GM18508 (cell line): ENCODE measurements around the gene SH3BP5.

Source experiments
- ATAC-seq: cut with Tn5 transposase; IDR thresholded peaks from one replicate; pipeline ENCODE4 v1.9.1; 2021; ENCODE audit warnings: moderate number of reproducible peaks; ENCODE audit not compliant: insufficient read depth, unreplicated experiment

The SH3BP5 gene

DNA sequence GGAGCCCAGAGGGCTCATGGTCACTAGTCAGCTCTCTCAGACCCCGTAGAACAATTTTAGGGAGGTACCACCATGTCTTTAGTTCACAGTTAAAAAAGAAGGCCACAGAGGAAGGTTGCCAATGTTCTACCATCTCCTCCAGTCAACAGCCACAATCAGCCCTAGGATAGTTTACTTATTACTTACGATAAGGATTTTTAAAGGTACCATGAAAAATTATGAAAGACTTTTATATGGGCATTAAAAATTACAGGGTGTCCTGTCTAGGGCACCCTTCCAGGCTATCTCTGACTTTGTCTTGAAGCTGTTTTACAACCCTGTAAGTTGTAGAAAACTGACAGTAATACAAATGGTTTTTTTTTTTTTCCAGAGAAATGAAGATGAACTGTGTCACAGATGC is 68.5 kb downstream of the SH3BP5 start:
- ATAC-seq: no peak

DNA sequence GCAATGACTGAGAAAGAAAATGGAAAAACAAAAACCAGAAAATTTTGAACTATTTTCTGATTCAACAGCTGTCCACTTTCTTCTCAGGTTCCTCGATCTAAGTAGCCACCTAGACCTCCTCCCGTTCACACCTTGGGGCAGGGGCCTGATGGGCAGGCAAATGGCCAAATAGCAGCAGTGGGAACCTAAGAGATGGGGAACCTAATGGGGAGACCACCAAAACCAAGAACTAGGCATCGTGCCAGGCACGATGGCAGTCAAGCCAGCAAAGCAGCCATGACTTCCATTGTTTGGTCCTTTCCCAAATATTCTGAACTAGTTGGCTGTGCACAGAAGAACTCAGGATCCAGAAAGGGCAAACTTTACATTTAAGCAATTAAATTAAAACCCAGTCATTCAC is 69.3 kb downstream of the SH3BP5 start:
- ATAC-seq: no peak

- no peak for ATAC-seq
Measured at GRCh38 chr3:15262021-15262420, 70.4 kb downstream of the SH3BP5 start.

GRCh38 chr3:15261274-15261673 is 71.1 kb downstream of the SH3BP5 start:
- ATAC-seq: no peak

DNA sequence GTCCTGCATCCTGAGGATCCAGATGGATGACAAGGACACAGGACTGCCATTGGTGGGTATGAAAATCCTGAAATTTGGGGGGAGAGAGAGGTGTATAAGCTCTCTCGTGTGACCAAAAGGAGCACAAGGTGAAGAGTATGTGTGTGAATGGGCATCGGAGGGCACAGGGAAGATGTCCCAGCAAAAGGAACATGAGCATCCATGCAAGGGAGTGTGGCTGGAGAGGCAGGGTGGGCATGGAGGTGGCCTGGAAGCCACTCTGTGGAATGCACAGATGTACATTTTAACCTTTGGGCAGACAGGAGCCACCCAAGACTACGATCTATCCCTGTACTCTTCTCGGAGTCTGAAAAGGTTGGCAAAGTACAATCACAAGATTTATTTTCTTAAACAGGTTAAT is 71.9 kb downstream of the SH3BP5 start:
- ATAC-seq: no peak

- no peak for ATAC-seq
Measured at GRCh38 chr3:15258720-15259119, 73.7 kb downstream of the SH3BP5 start.

- ATAC-seq: no peak
Measured at GRCh38 chr3:15256861-15257341, 75.5 kb downstream of the SH3BP5 start.

GRCh38 chr3:15255215-15255614 is 77.2 kb downstream of the SH3BP5 start:
- ATAC-seq: no peak

- ATAC-seq: no peak
Measured at GRCh38 chr3:15253023-15253697, 79.2 kb downstream of the SH3BP5 start.

DNA sequence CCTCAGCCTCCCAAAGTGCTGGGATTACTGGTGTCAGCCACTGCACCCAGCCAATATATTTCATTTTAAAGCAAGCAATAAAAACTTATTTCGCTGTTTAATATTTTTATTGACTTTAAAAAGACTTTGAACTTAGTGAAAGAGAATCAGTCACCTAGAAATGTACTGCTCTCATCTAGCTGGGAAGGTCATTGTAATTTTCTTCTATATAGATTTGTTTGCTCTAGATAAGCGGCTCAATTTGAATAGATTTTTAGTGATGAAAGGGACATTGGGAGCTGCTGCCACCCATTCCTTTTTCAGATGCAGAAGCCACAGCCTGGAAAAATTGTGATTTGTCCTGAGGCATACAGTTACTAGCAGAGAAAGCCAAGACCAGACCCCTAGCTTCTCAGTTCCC is 86.2 kb downstream of the SH3BP5 start:
- no peak for ATAC-seq

DNA sequence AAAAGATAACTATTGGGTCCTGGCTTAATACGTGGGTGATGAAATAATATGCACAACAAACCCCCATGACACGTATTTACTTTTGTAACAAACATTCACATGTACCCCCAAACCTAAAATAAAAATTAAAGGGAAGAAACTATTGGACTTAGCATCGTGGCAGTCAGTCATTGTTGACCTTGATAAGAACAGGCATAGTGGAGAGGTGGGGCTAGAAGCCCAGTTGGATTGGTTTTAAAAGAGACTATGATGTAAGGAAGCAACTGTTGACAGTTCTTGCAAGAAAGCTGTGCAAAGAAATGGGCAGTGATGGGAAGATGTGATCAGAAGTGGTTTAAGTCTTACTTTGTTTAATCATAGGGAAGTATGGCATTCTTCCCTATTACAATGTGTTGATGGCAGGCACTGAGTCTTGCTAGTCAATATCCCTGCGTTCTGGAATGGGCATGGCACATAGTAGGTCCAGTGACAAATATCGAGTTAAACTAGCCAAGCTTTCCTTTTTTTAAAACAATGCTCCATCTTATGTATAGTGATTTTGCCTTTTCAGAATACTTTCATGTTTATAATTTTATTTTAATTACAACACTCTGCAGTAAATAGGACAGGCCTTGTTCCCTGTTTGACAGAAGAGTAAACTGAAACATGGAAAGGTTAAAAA is 88.4 kb downstream of the SH3BP5 start:
- no peak for ATAC-seq

DNA sequence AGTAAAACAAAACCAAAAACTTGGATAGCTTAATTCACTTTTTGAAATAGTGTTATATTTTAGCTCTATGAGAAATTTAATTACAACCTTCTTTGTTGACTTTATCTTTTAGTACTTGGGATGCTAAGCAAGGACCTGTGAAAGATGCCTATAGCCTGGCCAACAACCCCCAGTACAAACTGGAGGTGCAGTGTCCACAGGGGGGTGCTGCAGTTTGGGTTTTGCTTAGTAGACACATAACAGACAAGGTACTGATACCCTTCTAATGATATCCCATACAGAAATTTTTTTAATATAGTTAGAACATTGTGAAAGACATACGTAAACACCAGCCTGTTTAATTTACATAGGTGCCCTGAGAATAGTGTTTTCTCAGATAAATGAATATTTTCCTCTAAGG is 91.0 kb downstream of the SH3BP5 start:
- ATAC-seq: no peak

- no peak for ATAC-seq
Measured at GRCh38 chr3:15229262-15229661, 103.1 kb downstream of the SH3BP5 start.

DNA sequence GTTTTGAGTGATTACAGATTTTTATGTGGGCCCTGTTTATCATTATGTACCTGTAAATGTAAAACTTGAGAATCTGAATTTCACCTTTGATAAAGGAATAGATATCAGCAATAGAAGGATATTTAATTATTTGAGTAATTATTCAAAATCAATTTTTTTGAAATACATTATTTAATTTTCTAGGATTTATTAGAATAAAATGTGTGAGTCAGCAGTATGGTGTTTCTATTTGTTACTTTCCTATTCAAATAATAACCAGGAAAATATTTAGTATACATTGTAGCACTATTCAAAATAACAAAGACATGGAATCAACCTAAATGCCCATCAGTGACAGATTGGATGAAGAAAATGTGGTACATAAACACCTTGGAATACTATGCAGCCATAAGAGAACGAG is 104.2 kb downstream of the SH3BP5 start:
- no peak for ATAC-seq

GRCh38 chr3:15223685-15224572 is 108.5 kb downstream of the SH3BP5 start:
- ATAC-seq: no peak

GRCh38 chr3:15221574-15222217 is 110.7 kb downstream of the SH3BP5 start:
- ATAC-seq: no peak

DNA sequence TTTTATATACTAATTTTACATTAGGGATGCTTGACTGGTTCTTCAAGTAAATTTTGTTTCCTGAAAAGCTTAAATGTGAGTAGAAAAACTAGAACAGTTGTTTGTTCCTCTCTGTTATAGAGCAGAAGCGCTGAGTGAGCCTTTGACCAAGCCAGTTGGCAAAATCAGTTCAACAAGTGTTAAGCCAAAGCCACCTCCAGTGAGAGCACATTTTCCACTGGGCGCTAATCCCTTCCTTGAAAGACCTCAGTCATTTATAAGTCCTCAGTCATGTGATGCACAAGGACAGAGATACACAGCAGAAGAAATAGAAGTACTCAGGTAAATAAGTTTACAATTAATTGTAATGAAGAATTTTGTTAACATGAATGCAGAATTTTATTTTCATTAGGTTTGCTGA is 111.7 kb downstream of the SH3BP5 start:
- no peak for ATAC-seq

DNA sequence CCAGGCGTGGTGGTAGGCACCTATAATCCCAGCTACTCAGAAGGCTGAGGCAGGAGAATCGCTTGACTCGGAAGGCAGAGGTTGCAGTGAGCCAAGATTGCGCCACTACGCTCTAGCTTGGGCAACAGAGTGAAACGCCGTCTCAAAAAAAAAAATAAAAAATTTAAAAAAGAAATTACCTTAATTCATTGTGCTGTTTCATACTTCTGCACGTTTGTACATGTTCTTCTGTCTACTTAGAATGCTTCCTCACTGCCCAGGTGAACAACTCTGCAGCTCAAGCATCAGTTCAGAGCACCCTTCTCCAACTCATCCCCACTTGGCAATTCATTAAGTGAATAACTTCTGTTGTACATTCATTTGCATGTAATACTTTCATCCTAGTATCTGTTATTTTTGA is 112.3 kb downstream of the SH3BP5 start:
- no peak for ATAC-seq

- ATAC-seq: no peak
Measured at GRCh38 chr3:15218689-15219088, 113.7 kb downstream of the SH3BP5 start.

GRCh38 chr3:15217841-15218267 is 114.5 kb downstream of the SH3BP5 start:
- ATAC-seq: no peak
